ENCODE measurements around the gene GPR39. TPM values are rescaled to one million over a fixed set of nuclear protein-coding genes. Genes with fewer than 3 reads are reported as not detected.

The GPR39 gene
- total and polyA plus RNA-seq, 2 donors (not counting 1 experiment from before 2014, with no cell fraction given) = 1.00 to 1.3 TPM

DNA sequence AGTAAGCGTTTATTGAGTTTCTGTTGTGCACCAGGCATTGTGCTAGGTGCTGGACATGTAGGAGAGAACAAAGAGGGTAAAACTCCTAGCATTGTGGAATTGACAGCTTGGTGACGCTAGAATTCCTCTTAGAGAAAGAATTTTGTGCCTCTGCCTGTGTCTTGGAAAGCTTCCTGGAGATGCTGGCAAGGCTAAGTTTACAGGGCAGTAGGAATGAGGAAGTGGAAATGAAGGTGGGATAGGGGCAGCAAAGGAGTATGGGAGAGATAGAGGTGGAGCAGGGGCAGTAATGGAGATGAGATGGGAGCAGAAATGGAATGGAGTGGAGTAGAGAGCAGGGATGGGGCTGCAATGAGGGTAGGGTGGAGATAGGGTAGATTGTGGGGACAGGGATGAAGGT is 29.8 kb downstream of the GPR39 start:
- no peak overlapping the region for H3K4me2 ChIP-seq (ENCODE audit: extremely low read depth, insufficient read depth, low read length)
- no peaks in the 10 kb centered on the region for H4K20me1 ChIP-seq (ENCODE audit: control insufficient read depth, extremely low read depth, insufficient read depth, low read length)
- H3K27ac ChIP-seq (ENCODE audit: insufficient read depth, low read length) = no peak overlapping the region
- no peaks in the 10 kb centered on the region for H3K9me3 ChIP-seq (ENCODE audit: control insufficient read depth, insufficient read depth, low read depth, low read length)
- H3K4me1 ChIP-seq (ENCODE audit: control insufficient read depth, extremely low read depth, insufficient read depth, low read length) = no peaks in the 10 kb centered on the region
- no peaks in the 10 kb centered on the region for H3K27me3 ChIP-seq (ENCODE audit: control insufficient read depth, insufficient read depth, low read length)
- no peak overlapping the region for H3K9ac ChIP-seq (ENCODE audit: insufficient read depth, low read length)
- DNase-seq (ENCODE audit: low read depth in 2 of 2) = peak in 1 of 2 donors; percentile 27
- H3K36me3 ChIP-seq (ENCODE audit: control insufficient read depth, insufficient read depth, low read length) = no peaks in the 10 kb centered on the region
- TF ChIP-seq, protein P1, sequence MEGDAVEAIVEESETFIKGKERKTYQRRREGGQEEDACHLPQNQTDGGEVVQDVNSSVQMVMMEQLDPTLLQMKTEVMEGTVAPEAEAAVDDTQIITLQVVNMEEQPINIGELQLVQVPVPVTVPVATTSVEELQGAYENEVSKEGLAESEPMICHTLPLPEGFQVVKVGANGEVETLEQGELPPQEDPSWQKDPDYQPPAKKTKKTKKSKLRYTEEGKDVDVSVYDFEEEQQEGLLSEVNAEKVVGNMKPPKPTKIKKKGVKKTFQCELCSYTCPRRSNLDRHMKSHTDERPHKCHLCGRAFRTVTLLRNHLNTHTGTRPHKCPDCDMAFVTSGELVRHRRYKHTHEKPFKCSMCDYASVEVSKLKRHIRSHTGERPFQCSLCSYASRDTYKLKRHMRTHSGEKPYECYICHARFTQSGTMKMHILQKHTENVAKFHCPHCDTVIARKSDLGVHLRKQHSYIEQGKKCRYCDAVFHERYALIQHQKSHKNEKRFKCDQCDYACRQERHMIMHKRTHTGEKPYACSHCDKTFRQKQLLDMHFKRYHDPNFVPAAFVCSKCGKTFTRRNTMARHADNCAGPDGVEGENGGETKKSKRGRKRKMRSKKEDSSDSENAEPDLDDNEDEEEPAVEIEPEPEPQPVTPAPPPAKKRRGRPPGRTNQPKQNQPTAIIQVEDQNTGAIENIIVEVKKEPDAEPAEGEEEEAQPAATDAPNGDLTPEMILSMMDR (conservative IDR thresholded peaks at IDR 0.05 in 1 of 2, IDR thresholded peaks at IDR 0.05 in 1 of 2; ENCODE audit: low read depth in 1 of 2, low read length in 2 of 2) = no peak
- no peak for TF ChIP-seq EZH2 (IDR thresholded peaks at IDR 0.05; ENCODE audit: low read length, missing control alignments)
- H3K4me3 ChIP-seq (replicated peaks in 1 of 4; ENCODE audit: control extremely low read depth in 1 of 4, insufficient read depth in 1 of 4, low read depth in 3 of 4, low read length in 4 of 4) = no peak overlapping the region
- no peaks in the 10 kb centered on the region for H3K79me2 ChIP-seq (ENCODE audit: control insufficient read depth, insufficient read depth, low read length)
- H2AFZ ChIP-seq (ENCODE audit: low read length) = no peak overlapping the region

DNA sequence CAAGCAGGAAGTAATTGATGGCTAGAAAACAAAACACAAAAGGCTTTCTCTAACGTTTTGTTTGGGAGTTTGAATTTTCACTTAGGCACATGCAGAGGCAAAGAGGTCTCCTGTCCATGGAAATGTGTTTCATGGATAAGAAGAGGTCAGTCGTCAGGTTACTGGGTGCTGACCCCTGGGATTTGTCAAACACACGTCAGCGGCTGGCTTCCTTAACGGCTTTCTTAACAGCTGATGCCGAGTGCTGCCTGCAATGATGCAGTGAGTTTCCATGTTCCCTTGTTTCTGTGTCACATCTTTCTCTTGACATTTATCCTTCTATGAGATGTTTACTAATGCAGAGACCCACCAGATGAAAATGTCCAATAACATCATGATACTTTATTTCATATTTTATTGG is 31.7 kb downstream of the GPR39 start:
- peak in 1 of 2 donors; percentile 14 for DNase-seq (ENCODE audit: low read depth in 2 of 2)
- no peak for TF ChIP-seq EZH2 (IDR thresholded peaks at IDR 0.05; ENCODE audit: low read length, missing control alignments)
- TF ChIP-seq, protein P1 (conservative IDR thresholded peaks at IDR 0.05 in 1 of 2, IDR thresholded peaks at IDR 0.05 in 1 of 2; ENCODE audit: low read depth in 1 of 2, low read length in 2 of 2) = no peak
- H3K4me3 ChIP-seq (replicated peaks in 1 of 4; ENCODE audit: control extremely low read depth in 1 of 4, insufficient read depth in 1 of 4, low read depth in 3 of 4, low read length in 4 of 4) = peak overlapping the region in 2 of 4 experiments; percentile 7 to 25
- H3K9me3 ChIP-seq (ENCODE audit: control insufficient read depth, insufficient read depth, low read depth, low read length) = no peaks in the 10 kb centered on the region
- no peak overlapping the region for H3K9ac ChIP-seq (ENCODE audit: insufficient read depth, low read length)
- H3K27ac ChIP-seq (ENCODE audit: insufficient read depth, low read length) = no peak overlapping the region
- no peaks in the 10 kb centered on the region for H3K27me3 ChIP-seq (ENCODE audit: control insufficient read depth, insufficient read depth, low read length)
- H3K79me2 ChIP-seq (ENCODE audit: control insufficient read depth, insufficient read depth, low read length) = no peaks in the 10 kb centered on the region
- H4K20me1 ChIP-seq (ENCODE audit: control insufficient read depth, extremely low read depth, insufficient read depth, low read length) = no peaks in the 10 kb centered on the region
- H3K36me3 ChIP-seq (ENCODE audit: control insufficient read depth, insufficient read depth, low read length) = no peaks in the 10 kb centered on the region
- no peaks in the 10 kb centered on the region for H3K4me1 ChIP-seq (ENCODE audit: control insufficient read depth, extremely low read depth, insufficient read depth, low read length)
- H3K4me2 ChIP-seq (ENCODE audit: extremely low read depth, insufficient read depth, low read length) = peak overlapping the region; percentile 44
- peak overlapping the region; percentile 56 for H2AFZ ChIP-seq (ENCODE audit: low read length)

DNA sequence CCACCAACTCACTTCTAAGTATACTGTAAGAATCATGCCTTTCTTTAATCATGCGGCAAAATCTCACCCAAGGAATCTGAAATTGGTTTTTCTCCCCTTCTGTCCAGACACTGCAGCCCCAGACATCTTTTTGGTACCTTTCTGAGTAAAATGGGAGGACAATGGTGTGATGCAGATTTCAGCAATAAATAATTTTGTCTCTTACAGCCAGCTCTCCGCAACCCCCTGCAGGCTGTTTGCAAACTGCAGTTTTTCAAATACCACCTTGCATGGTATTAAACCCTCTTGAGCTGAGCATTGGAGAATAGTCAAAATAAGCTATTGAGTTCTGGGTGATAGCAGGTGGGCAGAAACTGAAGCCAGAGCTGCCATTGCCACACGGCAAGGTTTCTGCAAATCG is 32.2 kb downstream of the GPR39 start:
- Histone ChIP-seq H3K36me3 (ENCODE audit: control insufficient read depth, insufficient read depth, low read length) (no peaks in the 10 kb centered on the region), H3K4me3 (replicated peaks in 1 of 4; ENCODE audit: control extremely low read depth in 1 of 4, insufficient read depth in 1 of 4, low read depth in 3 of 4, low read length in 4 of 4) (no peak overlapping the region), H3K79me2 (ENCODE audit: control insufficient read depth, insufficient read depth, low read length) (no peaks in the 10 kb centered on the region), H3K27ac (ENCODE audit: insufficient read depth, low read length) (no peak overlapping the region), H3K27me3 (ENCODE audit: control insufficient read depth, insufficient read depth, low read length) (no peaks in the 10 kb centered on the region), H3K9me3 (ENCODE audit: control insufficient read depth, insufficient read depth, low read depth, low read length) (no peaks in the 10 kb centered on the region), H3K4me2 (ENCODE audit: extremely low read depth, insufficient read depth, low read length) (peak overlapping the region; percentile 13), H3K4me1 (ENCODE audit: control insufficient read depth, extremely low read depth, insufficient read depth, low read length) (no peaks in the 10 kb centered on the region), H4K20me1 (ENCODE audit: control insufficient read depth, extremely low read depth, insufficient read depth, low read length) (no peaks in the 10 kb centered on the region), H3K9ac (ENCODE audit: insufficient read depth, low read length) (no peak overlapping the region), H2AFZ (ENCODE audit: low read length) (peak overlapping the region; percentile 56)
- TF ChIP-seq, protein P1 (conservative IDR thresholded peaks at IDR 0.05 in 1 of 2, IDR thresholded peaks at IDR 0.05 in 1 of 2; ENCODE audit: low read depth in 1 of 2, low read length in 2 of 2) = peak; percentile 82 to 92
- TF ChIP-seq EZH2 (IDR thresholded peaks at IDR 0.05; ENCODE audit: low read length, missing control alignments) = no peak
- DNase-seq (ENCODE audit: low read depth in 2 of 2) = peak; percentile 29 to 64
